ENCODE data around the gene NOC4L. TPM values are rescaled to one million over a fixed set of nuclear protein-coding genes. Genes with fewer than 3 reads are reported as not detected.
"Not testable (repeated sequence)": the region's sequence is repeated elsewhere in the genome, so short reads cannot be mapped to it uniquely, and the experiment has no call there.

The NOC4L gene
- polyA plus RNA-seq, 1 of the 3 experiments (the other 2 are of a cell fraction): 12.9 TPM

DNA sequence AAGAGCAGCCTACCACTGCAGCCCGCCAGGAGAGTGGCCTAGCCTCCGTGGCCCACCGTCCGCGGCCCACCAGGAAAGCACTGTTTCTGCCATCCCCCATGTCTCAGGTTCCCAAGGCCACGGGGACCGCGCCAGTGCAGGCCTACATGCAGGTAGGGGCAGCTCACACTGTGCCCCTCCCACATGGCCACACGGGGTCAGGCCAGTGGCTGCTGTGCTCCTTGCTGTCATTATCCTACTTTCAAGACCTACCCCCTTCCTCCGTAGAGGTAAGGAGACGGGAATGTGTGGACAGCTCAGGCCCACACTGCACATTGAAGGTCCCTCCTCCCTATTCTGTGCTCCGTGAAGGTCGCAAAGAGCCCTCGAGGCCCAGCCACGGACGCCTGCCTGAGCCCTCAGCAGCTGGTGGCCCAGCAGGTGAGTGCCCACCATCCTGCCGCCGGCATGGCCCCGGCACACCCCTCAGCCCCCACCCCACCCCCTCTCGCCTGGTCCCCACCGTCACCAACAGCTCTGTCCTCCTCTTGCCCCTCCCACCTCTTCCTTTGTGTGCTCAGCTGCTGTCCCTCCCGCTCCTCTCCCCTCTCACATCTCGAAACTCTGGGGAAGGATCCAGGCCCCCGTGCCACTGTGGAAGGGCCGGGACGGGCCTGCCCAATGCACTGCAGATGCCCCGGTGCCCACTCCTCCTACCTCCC lies 10.2 kb upstream of the NOC4L start:
- Histone ChIP-seq H3K4me2 (no peak overlapping the region), H3K9me3 (no peaks in the 10 kb centered on the region), H3K9ac (no peak overlapping the region), H2AFZ (ENCODE audit: low read depth) (no peak overlapping the region), H3K36me3 (replicated peaks in 1 of 2; ENCODE audit: control insufficient read depth in 1 of 2, insufficient read depth in 2 of 2, low read length in 1 of 2) (peaks cover 7 to 8% of the 10 kb centered on the region in 2 experiments), H3K9me2 (no peaks in the 10 kb centered on the region), H3F3A (replicated peaks; ENCODE audit: insufficient read depth) (no peaks in the 10 kb centered on the region), H4K20me1 (ENCODE audit: insufficient read depth) (no peaks in the 10 kb centered on the region), H3K4me3 (ENCODE audit: low read depth in 2 of 2, low read length in 1 of 2) (no peak overlapping the region), H3K27me3 (ENCODE audit: insufficient read depth) (no peaks in the 10 kb centered on the region), H3K27ac (ENCODE audit: low read depth in 2 of 2, low read length in 1 of 2) (no peak overlapping the region), H3K4me1 (ENCODE audit: control insufficient read depth in 1 of 2, insufficient read depth in 2 of 2, low read depth in 1 of 2, low read length in 1 of 2) (no peaks in the 10 kb centered on the region), H3K79me2 (ENCODE audit: insufficient read depth) (no peaks in the 10 kb centered on the region)
- ChIA-PET POLR2A (no interaction called here), CTCF (no interaction called here)
- TF ChIP-seq CTCF (IDR thresholded peaks at IDR 0.05): no peak
- 89% methylated on average over 18 of the region's 27 CpGs for WGBS (ENCODE audit: low lambda C conversion rate)
- DNase-seq: no peak

- H3K4me1 ChIP-seq (ENCODE audit: control insufficient read depth in 1 of 2, insufficient read depth in 2 of 2, low read depth in 1 of 2, low read length in 1 of 2); POLR2A ChIA-PET; H3K4me3 ChIP-seq (ENCODE audit: low read depth in 2 of 2, low read length in 1 of 2); H3K79me2 ChIP-seq (ENCODE audit: insufficient read depth); H3K9me3 ChIP-seq; H3K4me2 ChIP-seq; H4K20me1 ChIP-seq (ENCODE audit: insufficient read depth); H3F3A ChIP-seq (replicated peaks; ENCODE audit: insufficient read depth); H2AFZ ChIP-seq (ENCODE audit: low read depth); H3K27me3 ChIP-seq (ENCODE audit: insufficient read depth); H3K27ac ChIP-seq (ENCODE audit: low read depth in 2 of 2, low read length in 1 of 2); H3K9me2 ChIP-seq; CTCF ChIA-PET; H3K9ac ChIP-seq; DNase-seq: not testable (repeated sequence)
- WGBS (ENCODE audit: low lambda C conversion rate): 74% methylated on average over 18 of the region's 39 CpGs
- H3K36me3 ChIP-seq (replicated peaks in 1 of 2; ENCODE audit: control insufficient read depth in 1 of 2, insufficient read depth in 2 of 2, low read length in 1 of 2): peaks cover 4 to 14% of the 10 kb centered on the region in 2 experiments
These were observed 9.5 kb upstream of the NOC4L start for GRCh38 chr12:132134653-132135183.

- H3K27ac ChIP-seq (ENCODE audit: low read depth in 2 of 2, low read length in 1 of 2); H3K4me3 ChIP-seq (ENCODE audit: low read depth in 2 of 2, low read length in 1 of 2); CTCF ChIA-PET; H3K27me3 ChIP-seq (ENCODE audit: insufficient read depth); H3K4me2 ChIP-seq; H4K20me1 ChIP-seq (ENCODE audit: insufficient read depth); POLR2A ChIA-PET; H3K9me3 ChIP-seq; H3K4me1 ChIP-seq (ENCODE audit: control insufficient read depth in 1 of 2, insufficient read depth in 2 of 2, low read depth in 1 of 2, low read length in 1 of 2); H3K79me2 ChIP-seq (ENCODE audit: insufficient read depth); H3K9me2 ChIP-seq; H3F3A ChIP-seq (replicated peaks; ENCODE audit: insufficient read depth); DNase-seq; H2AFZ ChIP-seq (ENCODE audit: low read depth); H3K9ac ChIP-seq: not testable (repeated sequence)
- peaks cover 6 to 26% of the 10 kb centered on the region in 2 experiments for H3K36me3 ChIP-seq (replicated peaks in 1 of 2; ENCODE audit: control insufficient read depth in 1 of 2, insufficient read depth in 2 of 2, low read length in 1 of 2)
- WGBS (ENCODE audit: low lambda C conversion rate): 25% methylated on average over 5 of the region's 21 CpGs
These were observed 8.0 kb upstream of the NOC4L start for GRCh38 chr12:132136226-132136625.

Data from SK-N-SH (cell line).